H1 (cell line): ENCODE results near the gene TYSND1. TPM values are rescaled to one million over a fixed set of nuclear protein-coding genes. Genes with fewer than 3 reads are reported as not detected.

Experiments used
- CTCF ChIA-PET: fragments of 300-600 bp; sonication (Branson Sonifier 250); formaldehyde crosslinking; loops from one replicate; lab custom pipeline; 2021; ENCODE audit not compliant: partially characterized antibody; lab: Charles Lee
- POLR2A ChIA-PET: fragments of 300-600 bp; sonication (Branson Sonifier 250); formaldehyde crosslinking; loops from one replicate; lab custom pipeline; 2021; ENCODE audit warnings: inconsistent platforms; ENCODE audit not compliant: partially characterized antibody; lab: Charles Lee
- DNase-seq, 2 experiments: peaks; one replicate each; pipeline versions ENCODE4 v3.0.0 to v3.0.0-alpha.2; 2010 to 2022; ENCODE audit warnings: low spot score in 2 of 2, low read depth in 1 of 2, mixed read lengths in 1 of 2
- FAIRE-seq: peaks from 2 replicates; lab custom pipeline; 2011; peaks lifted over from hg19 to GRCh38; lab: Jason Lieb, UNC
- H2AFZ ChIP-seq: 2 replicates; pipeline ENCODE4 v1.8.1; 2012; ENCODE audit warnings: low read length, inconsistent platforms
- H2AK5ac ChIP-seq: 2 replicates; pipeline ENCODE4 v1.6.1; 2013; ENCODE audit warnings: low read depth, low read length
- H2BK120ac ChIP-seq: replicated peaks from 2 replicates; pipeline ENCODE3; 2013; ENCODE audit warnings: low read depth, low read length, inconsistent platforms
- H2BK12ac ChIP-seq: 2 replicates; pipeline ENCODE4 v1.6.1; 2013; ENCODE audit warnings: low read depth, low read length
- H2BK15ac ChIP-seq: 2 replicates; pipeline ENCODE4 v1.6.1; 2013; ENCODE audit warnings: low read length
- H2BK20ac ChIP-seq: 2 replicates; pipeline ENCODE4 v1.6.1; 2013; ENCODE audit warnings: low read length
- H2BK5ac ChIP-seq: 2 replicates; pipeline ENCODE4 v1.6.1; 2013; ENCODE audit warnings: low read depth, low read length
- H3K14ac ChIP-seq: 2 replicates; pipeline ENCODE4 v1.6.1; 2013; ENCODE audit warnings: inconsistent platforms; ENCODE audit not compliant: insufficient read length
- H3K18ac ChIP-seq: 2 replicates; pipeline ENCODE4 v1.6.1; 2013; ENCODE audit warnings: low read length; ENCODE audit errors: extremely low read depth
- H3K23ac ChIP-seq: 2 replicates; pipeline ENCODE4 v1.6.1; 2013; ENCODE audit warnings: inconsistent platforms; ENCODE audit not compliant: insufficient read length
- H3K23me2 ChIP-seq: 2 replicates; pipeline ENCODE4 v1.6.1; 2013; ENCODE audit warnings: low read depth, low read length
- H3K27ac ChIP-seq: 2 replicates; pipeline ENCODE4 v1.6.1; 2011; ENCODE audit warnings: low read depth, low read length, inconsistent platforms
- H3K27me3 ChIP-seq, 4 experiments: replicated peaks in 1 of 4; 1 replicate in 1 of 4; 2 replicates in 3 of 4; pipeline versions ENCODE4 v1.6.1 to v1.8.1; 2011 to 2013; ENCODE audit warnings: low read length in 3 of 4, mild to moderate bottlenecking in 3 of 4, inconsistent platforms in 2 of 4, mixed read lengths in 2 of 4, moderate library complexity in 1 of 4; ENCODE audit not compliant: control insufficient read depth in 3 of 4, insufficient read depth in 3 of 4; ENCODE audit errors: extremely low read depth in 1 of 4
- H3K36me3 ChIP-seq, 4 experiments: 2 replicates each; pipeline versions ENCODE4 v1.6.1 to v1.8.1; 2011 to 2013; ENCODE audit warnings: mild to moderate bottlenecking in 4 of 4, low read length in 3 of 4, moderate library complexity in 2 of 4, control low read depth in 1 of 4, inconsistent platforms in 1 of 4; ENCODE audit not compliant: insufficient read depth in 4 of 4, control insufficient read depth in 2 of 4
- H3K4ac ChIP-seq: replicated peaks from 2 replicates; pipeline ENCODE3; 2013; ENCODE audit warnings: low read length, low read depth, mixed read lengths, inconsistent platforms; ENCODE audit not compliant: insufficient read length
- H3K4me1 ChIP-seq, 4 experiments: replicated peaks in 1 of 4; 1 replicate in 1 of 4; 2 replicates in 3 of 4; pipeline versions ENCODE4 v1.6.1 to v1.8.1; 2011 to 2013; ENCODE audit warnings: low read length in 3 of 4, inconsistent platforms in 2 of 4, mixed read lengths in 1 of 4; ENCODE audit not compliant: insufficient read depth in 4 of 4, control insufficient read depth in 3 of 4
- H3K4me2 ChIP-seq, 2 experiments: 2 replicates each; pipeline versions ENCODE4 v1.6.1 to v1.8.1; 2011 to 2013; ENCODE audit warnings: low read depth in 2 of 2, low read length in 2 of 2, control low read depth in 1 of 2, inconsistent platforms in 1 of 2, mild to moderate bottlenecking in 1 of 2; ENCODE audit not compliant: insufficient read depth in 1 of 2
- H3K4me3 ChIP-seq, 4 experiments: fragments of 200-600, 300-600 bp in 1 of 4; sonication (generic), shearing (Covaris generic), sonication (Bioruptor Twin) in 1 of 4; 2 replicates each; pipeline versions ENCODE4 v1.5.1 to v1.8.1; 2011 to 2016; ENCODE audit warnings: low read length in 4 of 4, low read depth in 3 of 4, control low read depth in 2 of 4, inconsistent platforms in 2 of 4, mild to moderate bottlenecking in 2 of 4, mixed read lengths in 1 of 4, moderate library complexity in 1 of 4; ENCODE audit not compliant: insufficient read depth in 2 of 4; ENCODE audit errors: extremely low read depth in 1 of 4
- H3K56ac ChIP-seq: replicated peaks from 2 replicates; pipeline ENCODE3; 2013; ENCODE audit warnings: low read depth, mild to moderate bottlenecking, mixed read lengths, low read length, inconsistent platforms; ENCODE audit not compliant: insufficient read length
- H3K79me1 ChIP-seq: 2 replicates; pipeline ENCODE4 v1.6.1; 2013; ENCODE audit warnings: low read depth, low read length, control low read depth
- H3K79me2 ChIP-seq, 2 experiments: 2 replicates each; pipeline versions ENCODE4 v1.6.1 to v1.8.1; 2012 to 2013; ENCODE audit warnings: low read length in 2 of 2, mild to moderate bottlenecking in 2 of 2, inconsistent platforms in 1 of 2; ENCODE audit not compliant: insufficient read depth in 2 of 2, control insufficient read depth in 1 of 2
- H3K9ac ChIP-seq, 4 experiments: replicated peaks in 1 of 4; 1 replicate in 1 of 4; 2 replicates in 3 of 4; pipeline versions ENCODE4 v1.6.1 to v1.8.1; 2011 to 2013; ENCODE audit warnings: low read depth in 3 of 4, low read length in 3 of 4, control low read depth in 2 of 4, mild to moderate bottlenecking in 2 of 4, moderate library complexity in 2 of 4, inconsistent platforms in 1 of 4; ENCODE audit errors: extremely low read depth in 1 of 4
- H3K9me3 ChIP-seq, 2 experiments: 2 replicates each; pipeline versions ENCODE4 v1.6.1 to v1.8.1; 2012 to 2013; ENCODE audit warnings: mild to moderate bottlenecking in 2 of 2, moderate library complexity in 2 of 2, control low read depth in 1 of 2, inconsistent platforms in 1 of 2, low read depth in 1 of 2, low read length in 1 of 2, mixed read lengths in 1 of 2; ENCODE audit not compliant: insufficient read depth in 2 of 2
- H4K20me1 ChIP-seq, 2 experiments: replicated peaks in 1 of 2; 2 replicates each; pipeline versions ENCODE3 to v1.8.1; 2011 to 2013; ENCODE audit warnings: inconsistent platforms in 2 of 2, low read length in 2 of 2, mild to moderate bottlenecking in 1 of 2; ENCODE audit not compliant: insufficient read depth in 2 of 2, control insufficient read depth in 1 of 2
- H4K5ac ChIP-seq: 2 replicates; pipeline ENCODE4 v1.6.1; 2013; ENCODE audit warnings: low read length, low read depth, mixed read lengths, inconsistent platforms; ENCODE audit not compliant: insufficient read length
- H4K8ac ChIP-seq: 2 replicates; pipeline ENCODE4 v1.8.0; 2013; ENCODE audit warnings: mild to moderate bottlenecking, moderate library complexity, low read length, inconsistent platforms; ENCODE audit not compliant: insufficient read depth; ENCODE audit errors: extremely low read depth
- H4K91ac ChIP-seq: replicated peaks from 2 replicates; pipeline ENCODE3; 2013; ENCODE audit warnings: low read length, mixed read lengths, inconsistent platforms; ENCODE audit not compliant: insufficient read length
- BRCA1 ChIP-seq: IDR thresholded peaks from 2 replicates; pipeline ENCODE4 v1.6.1; 2012; ENCODE audit warnings: low read depth, low read length, improper control_type of control experiment
- CBX8 ChIP-seq: fragments of 300-800, 300-1000 bp; sonication (generic); IDR thresholded peaks from 2 replicates; pipeline ENCODE4 v1.7.1; 2016; ENCODE audit warnings: low read depth, low read length, borderline replicate concordance
- CHD2 ChIP-seq: IDR thresholded peaks from 2 replicates; pipeline ENCODE4 v1.6.1; 2012; ENCODE audit warnings: low read length, improper control_type of control experiment
- HDAC6 ChIP-seq: IDR thresholded peaks from one replicate; pipeline ENCODE4 v1.7.1; 2012; ENCODE audit warnings: low read depth, mild to moderate bottlenecking, inconsistent platforms, low read length, moderate library complexity
- KDM1A ChIP-seq: fragments of 200-600, 300-600 bp; sonication (generic); IDR thresholded peaks from 2 replicates; pipeline ENCODE4 v1.7.1; 2016; ENCODE audit warnings: mild to moderate bottlenecking, low read length, borderline replicate concordance
- KDM5A ChIP-seq: fragments of 200-600 bp; IDR thresholded peaks from 2 replicates; pipeline ENCODE4 v1.7.1; 2012; ENCODE audit warnings: mild to moderate bottlenecking, low read length, inconsistent platforms, mixed read lengths
- PHF8 ChIP-seq: fragments of 200-600 bp; sonication (generic); conservative IDR thresholded peaks from 2 replicates; pipeline ENCODE4 v1.7.1; 2012; ENCODE audit warnings: low read depth, mild to moderate bottlenecking, inconsistent platforms, low read length, moderate library complexity
- SAP30 ChIP-seq: fragments of 300-600 bp; sonication (generic); IDR thresholded peaks from 2 replicates; pipeline ENCODE4 v1.7.1; 2012; ENCODE audit warnings: low read length, moderate library complexity, mild to moderate bottlenecking, inconsistent platforms; ENCODE audit not compliant: insufficient read depth, insufficient replicate concordance
- SRF ChIP-seq: IDR thresholded peaks from 2 replicates; pipeline ENCODE4 v1.6.1; 2011; ENCODE audit warnings: mild to moderate bottlenecking, low read depth, low read length, moderate library complexity
- SUZ12 ChIP-seq: fragments of 200-600 bp; sonication (generic); IDR thresholded peaks from 2 replicates; pipeline ENCODE4 v1.6.1; 2012; ENCODE audit warnings: mild to moderate bottlenecking, inconsistent platforms, low read length, moderate library complexity, mixed read lengths
- WGBS, 2 experiments: shearing (Covaris generic) in 1 of 2; methylation state at CpG; one replicate each; pipeline versions ENCODE4 v1.1.6 to v1.1.7; 2013 to 2015; ENCODE audit warnings: low lambda C conversion rate in 2 of 2, mixed read lengths in 2 of 2, inconsistent platforms in 1 of 2, low coverage in 1 of 2, missing lambda C conversion rate in 1 of 2; ENCODE audit not compliant: insufficient replicate concordance in 2 of 2, insufficient coverage in 1 of 2, insufficient read length in 1 of 2; ENCODE audit errors: extremely low coverage in 1 of 2, missing lambda C conversion rate in 1 of 2; 5-methylcytosine and 5-hydroxymethylcytosine counted together
- polyA plus RNA-seq, 7 experiments: library from polyadenylated mRNA; depleted of rRNA in 3 of 7; stranded (reverse) in 5 of 7; unstranded in 2 of 7; fragments of >200 nt in 5 of 7; fragments of 200-250 nt in 2 of 7; gene quantifications; 1 replicate in 5 of 7; 2 replicates in 1 of 7; 4 replicates in 1 of 7; pipeline versions ENCODE4 v1.2.1 to v1.2.3, GENCODE V29; 2011 to 2013; ENCODE audit warnings: missing spikeins in 2 of 7, mixed read lengths in 2 of 7
- total RNA-seq: library from RNA; stranded (reverse); fragmentation: NEBNext Ultra II Directional; extraction: Animal tissue kit (Norgen Biotek cat#: 25700); gene quantifications from 2 replicates; pipeline ENCODE4 v1.2.1, GENCODE V29; 2021
- TF ChIP-seq, protein P1 (sequence below): IDR thresholded peaks from 2 replicates; pipeline ENCODE4 v1.6.1; 2012; ENCODE audit warnings: inconsistent platforms
- TF ChIP-seq, protein P2 (sequence below): IDR thresholded peaks from 2 replicates; pipeline ENCODE4 v1.6.1; 2012; ENCODE audit warnings: inconsistent platforms

TYSND1 gene
- total and polyA plus RNA-seq, 2 of the 8 experiments (the other 6 are each of a cell fraction or from before 2014, with no cell fraction given): 11.9 to 15.0 TPM

DNA sequence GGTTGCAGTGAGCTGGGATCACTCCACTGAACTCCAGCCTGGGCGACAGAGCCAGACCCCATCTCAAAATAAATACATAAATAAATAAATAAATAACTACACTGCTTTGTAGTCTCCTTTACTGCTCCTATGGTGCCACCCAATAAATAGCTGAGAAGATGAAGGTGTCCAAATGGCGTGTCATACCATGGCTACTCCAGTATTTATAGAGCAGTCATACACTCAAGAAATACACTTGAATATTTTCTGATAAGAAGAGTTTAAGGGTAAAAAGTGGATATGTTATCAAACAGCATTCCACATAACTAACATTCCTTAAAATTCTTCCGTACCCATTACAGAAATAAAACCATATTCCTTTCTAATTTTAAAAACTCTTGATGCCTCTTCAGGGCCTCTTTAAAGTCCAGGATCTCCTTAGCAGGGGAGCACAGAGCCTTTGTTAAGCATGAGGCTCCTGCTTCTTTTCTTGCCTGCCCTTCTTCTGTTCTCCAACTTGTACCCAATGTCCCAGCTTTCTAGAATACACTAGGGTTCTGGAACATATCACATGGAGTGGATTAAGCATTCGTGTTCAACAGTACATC is 31.7 kb upstream of the TYSND1 start:
- no peak overlapping the region for H3K56ac ChIP-seq
- no peak overlapping the region for H4K5ac ChIP-seq
- no peak overlapping the region for H2AFZ ChIP-seq
- FAIRE-seq (no peak), DNase-seq (no peak)
- CTCF ChIA-PET: interaction anchor here (0.8 to 1.1 kb wide), 3 partner anchors 32 to 155 kb away, joined by 3 to 4 read pairs (median 3); partner anchors contain the start of gene TYSND1
- POLR2A ChIA-PET: no interaction called here
- H3K9me3 ChIP-seq: peaks cover 0 to 6% of the 10 kb centered on the region in 2 experiments; a peak in 1 of 4 replicates
- no peak overlapping the region for H3K4me2 ChIP-seq
- H3K14ac ChIP-seq: no peak overlapping the region
- no peak overlapping the region for H3K4me3 ChIP-seq
- no peaks in the 10 kb centered on the region for H4K20me1 ChIP-seq
- WGBS, 2 experiments: 60 to 76% methylated on average over 1 to 4 of the region's 4 CpGs
- H2BK20ac ChIP-seq: no peak overlapping the region
- H3K36me3 ChIP-seq: no peaks in the 10 kb centered on the region
- H2BK120ac ChIP-seq: no peak overlapping the region
- no peak overlapping the region for H2BK5ac ChIP-seq
- no peak overlapping the region for H2AK5ac ChIP-seq
- no peak overlapping the region for H2BK12ac ChIP-seq
- H3K27ac ChIP-seq: no peak overlapping the region
- no peaks in the 10 kb centered on the region for H3K4me1 ChIP-seq
- peaks cover 0 to 3% (median 0%) of the 10 kb centered on the region in 4 experiments; a peak in 1 of 7 replicates for H3K27me3 ChIP-seq
- no peaks in the 10 kb centered on the region for H3K79me2 ChIP-seq
- no peaks in the 10 kb centered on the region for H3K79me1 ChIP-seq
- no peak overlapping the region for H4K8ac ChIP-seq
- no peak overlapping the region for H3K23ac ChIP-seq
- H3K23me2 ChIP-seq: no peaks in the 10 kb centered on the region; the same call in 1 of the 2 replicates
- H3K18ac ChIP-seq: no peak overlapping the region
- no peak overlapping the region for H2BK15ac ChIP-seq
- H4K91ac ChIP-seq: no peak overlapping the region
- no peak overlapping the region for H3K9ac ChIP-seq
- no peak overlapping the region for H3K4ac ChIP-seq
- TF ChIP-seq SRF (no peak), KDM1A (no peak), KDM5A (no peak), CHD2 (no peak), SUZ12 (no peak), BRCA1 (no peak), HDAC6 (no peak), CBX8 (no peak), PHF8 (no peak), SAP30 (no peak)
- TF ChIP-seq, protein P1, sequence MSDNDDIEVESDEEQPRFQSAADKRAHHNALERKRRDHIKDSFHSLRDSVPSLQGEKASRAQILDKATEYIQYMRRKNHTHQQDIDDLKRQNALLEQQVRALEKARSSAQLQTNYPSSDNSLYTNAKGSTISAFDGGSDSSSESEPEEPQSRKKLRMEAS: no peak
- TF ChIP-seq, protein P2, sequence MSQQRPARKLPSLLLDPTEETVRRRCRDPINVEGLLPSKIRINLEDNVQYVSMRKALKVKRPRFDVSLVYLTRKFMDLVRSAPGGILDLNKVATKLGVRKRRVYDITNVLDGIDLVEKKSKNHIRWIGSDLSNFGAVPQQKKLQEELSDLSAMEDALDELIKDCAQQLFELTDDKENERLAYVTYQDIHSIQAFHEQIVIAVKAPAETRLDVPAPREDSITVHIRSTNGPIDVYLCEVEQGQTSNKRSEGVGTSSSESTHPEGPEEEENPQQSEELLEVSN: no peak
